Lower leg skin (tissue), 3 donors: ENCODE results near the gene GABRD.

Experiments used
- CTCF ChIP-seq, 3 donors: fragments of 450-650 bp; IDR thresholded peaks; one replicate each; pipeline ENCODE4 v1.5.1; 2016; ENCODE audit warnings: antibody characterized with exemption in 3 of 3, mild to moderate bottlenecking in 3 of 3, moderate library complexity in 2 of 3
- POLR2A ChIP-seq, 2 donors: fragments of 450-650 bp; IDR thresholded peaks; one replicate each; pipeline ENCODE4 v1.6.1; 2016 to 2017; ENCODE audit warnings: antibody characterized with exemption in 2 of 2, mild to moderate bottlenecking in 1 of 2, moderate library complexity in 1 of 2

- TF ChIP-seq CTCF (IDR thresholded peaks at IDR 0.05) (no peak), POLR2A (IDR thresholded peaks at IDR 0.05) (no peak)
Measured at GRCh38 chr1:2065699-2066098, 46.6 kb downstream of the GABRD start.
